ENCODE results near the gene NDST4.

Gene NDST4

GRCh38 chr4:115145393-115146160, 32.2 kb upstream of the NDST4 start:
- TF ChIP-seq GABPA (IDR thresholded peaks at IDR 0.05; ENCODE audit: low read depth) (no peak), SPI1 (IDR thresholded peaks at IDR 0.05; ENCODE audit: borderline replicate concordance, low read depth) (no peak), POLR2AphosphoS5 (IDR thresholded peaks at IDR 0.05; ENCODE audit: low read depth) (no peak), CTCF (IDR thresholded peaks at IDR 0.05; ENCODE audit: insufficient read depth, low read length) (no peak)
- TF ChIP-seq, protein P1, sequence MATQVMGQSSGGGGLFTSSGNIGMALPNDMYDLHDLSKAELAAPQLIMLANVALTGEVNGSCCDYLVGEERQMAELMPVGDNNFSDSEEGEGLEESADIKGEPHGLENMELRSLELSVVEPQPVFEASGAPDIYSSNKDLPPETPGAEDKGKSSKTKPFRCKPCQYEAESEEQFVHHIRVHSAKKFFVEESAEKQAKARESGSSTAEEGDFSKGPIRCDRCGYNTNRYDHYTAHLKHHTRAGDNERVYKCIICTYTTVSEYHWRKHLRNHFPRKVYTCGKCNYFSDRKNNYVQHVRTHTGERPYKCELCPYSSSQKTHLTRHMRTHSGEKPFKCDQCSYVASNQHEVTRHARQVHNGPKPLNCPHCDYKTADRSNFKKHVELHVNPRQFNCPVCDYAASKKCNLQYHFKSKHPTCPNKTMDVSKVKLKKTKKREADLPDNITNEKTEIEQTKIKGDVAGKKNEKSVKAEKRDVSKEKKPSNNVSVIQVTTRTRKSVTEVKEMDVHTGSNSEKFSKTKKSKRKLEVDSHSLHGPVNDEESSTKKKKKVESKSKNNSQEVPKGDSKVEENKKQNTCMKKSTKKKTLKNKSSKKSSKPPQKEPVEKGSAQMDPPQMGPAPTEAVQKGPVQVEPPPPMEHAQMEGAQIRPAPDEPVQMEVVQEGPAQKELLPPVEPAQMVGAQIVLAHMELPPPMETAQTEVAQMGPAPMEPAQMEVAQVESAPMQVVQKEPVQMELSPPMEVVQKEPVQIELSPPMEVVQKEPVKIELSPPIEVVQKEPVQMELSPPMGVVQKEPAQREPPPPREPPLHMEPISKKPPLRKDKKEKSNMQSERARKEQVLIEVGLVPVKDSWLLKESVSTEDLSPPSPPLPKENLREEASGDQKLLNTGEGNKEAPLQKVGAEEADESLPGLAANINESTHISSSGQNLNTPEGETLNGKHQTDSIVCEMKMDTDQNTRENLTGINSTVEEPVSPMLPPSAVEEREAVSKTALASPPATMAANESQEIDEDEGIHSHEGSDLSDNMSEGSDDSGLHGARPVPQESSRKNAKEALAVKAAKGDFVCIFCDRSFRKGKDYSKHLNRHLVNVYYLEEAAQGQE (IDR thresholded peaks at IDR 0.05; ENCODE audit: insufficient replicate concordance, low read depth): no peak
- Histone ChIP-seq H3K27ac (replicated peaks) (no peak overlapping the region), H3K4me3 (replicated peaks; ENCODE audit: insufficient read depth, low read length) (no peak overlapping the region), H3K27me3 (ENCODE audit: insufficient read depth, poor library complexity, severe bottlenecking) (no peaks in the 10 kb centered on the region)
- no peak for DNase-seq (ENCODE audit: low read depth in 1 of 2, low spot score in 1 of 2)

DNA sequence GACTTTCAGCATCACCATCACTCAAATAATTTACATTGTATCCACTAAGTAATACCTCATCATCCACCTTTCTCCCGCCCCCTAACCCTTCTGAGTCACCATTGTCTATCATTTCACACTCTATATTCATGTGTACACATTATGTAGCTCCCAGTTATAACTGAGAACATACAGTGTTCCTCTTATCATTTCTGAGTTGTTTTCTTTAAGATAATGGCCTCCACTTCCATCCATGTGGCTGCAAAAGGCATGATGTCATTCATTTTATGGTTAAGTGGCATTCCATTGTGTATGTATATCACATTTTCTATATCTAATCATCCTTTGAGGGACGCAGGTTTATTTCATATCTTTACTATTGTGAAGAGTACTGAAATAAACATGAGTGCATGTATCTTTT, 14.6 kb upstream of the NDST4 start:
- Histone ChIP-seq H3K4me3 (replicated peaks; ENCODE audit: insufficient read depth, low read length) (no peak overlapping the region), H3K27me3 (ENCODE audit: insufficient read depth, poor library complexity, severe bottlenecking) (no peaks in the 10 kb centered on the region), H3K27ac (replicated peaks) (no peak overlapping the region)
- no peak for DNase-seq (ENCODE audit: low read depth in 1 of 2, low spot score in 1 of 2)
- TF ChIP-seq SPI1 (IDR thresholded peaks at IDR 0.05; ENCODE audit: borderline replicate concordance, low read depth): no peak

DNA sequence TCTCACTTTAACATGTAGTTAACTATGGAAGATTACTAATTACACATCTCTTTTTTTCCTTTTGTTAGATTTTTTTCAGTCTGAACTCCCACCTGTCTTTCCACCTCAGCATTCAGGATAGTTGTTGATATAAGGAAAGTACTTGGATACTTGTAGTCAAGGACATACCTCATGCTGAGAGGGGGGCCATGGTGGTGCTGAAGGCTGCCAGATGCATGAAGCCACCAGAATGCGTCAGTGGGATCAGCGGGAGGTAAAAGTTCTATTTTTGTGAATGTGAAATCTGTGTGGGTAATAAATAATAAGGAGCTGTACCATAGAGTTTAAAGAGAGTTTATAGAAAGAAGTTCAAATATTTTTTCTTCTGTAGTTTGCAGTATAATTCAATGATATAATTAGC, 13.1 kb upstream of the NDST4 start:
- Histone ChIP-seq H3K27me3 (ENCODE audit: insufficient read depth, poor library complexity, severe bottlenecking) (no peaks in the 10 kb centered on the region), H3K4me3 (replicated peaks; ENCODE audit: insufficient read depth, low read length) (no peak overlapping the region), H3K27ac (replicated peaks) (no peak overlapping the region)
- DNase-seq (ENCODE audit: low read depth in 1 of 2, low spot score in 1 of 2): no peak
- TF ChIP-seq CTCF (IDR thresholded peaks at IDR 0.05; ENCODE audit: insufficient read depth, low read length) (no peak), SPI1 (IDR thresholded peaks at IDR 0.05; ENCODE audit: borderline replicate concordance, low read depth) (no peak)

- H3K27me3 ChIP-seq (ENCODE audit: insufficient read depth, poor library complexity, severe bottlenecking): no peaks in the 10 kb centered on the region
- TF ChIP-seq SPI1 (IDR thresholded peaks at IDR 0.05; ENCODE audit: borderline replicate concordance, low read depth) (no peak), CTCF (IDR thresholded peaks at IDR 0.05; ENCODE audit: insufficient read depth, low read length) (no peak), POLR2AphosphoS5 (IDR thresholded peaks at IDR 0.05; ENCODE audit: low read depth) (no peak), GABPA (IDR thresholded peaks at IDR 0.05; ENCODE audit: low read depth) (no peak)
- TF ChIP-seq, protein P1 (IDR thresholded peaks at IDR 0.05; ENCODE audit: insufficient replicate concordance, low read depth): no peak
- no peak overlapping the region for H3K4me3 ChIP-seq (replicated peaks; ENCODE audit: insufficient read depth, low read length)
- no peak for DNase-seq (ENCODE audit: low read depth in 1 of 2, low spot score in 1 of 2)
- no peak overlapping the region for H3K27ac ChIP-seq (replicated peaks)
These were observed 8.1 kb upstream of the NDST4 start for GRCh38 chr4:115121351-115122043.
